GM18907 (cell line): ENCODE data around the gene ABITRAM.
A peak's percentile ranks its signal among the peaks of the same experiment; 100 is the strongest.
"Not testable (repeated sequence)": the region's sequence is repeated elsewhere in the genome, so short reads cannot be mapped to it uniquely, and the experiment has no call there.

Source experiments
- ATAC-seq: cut with Tn5 transposase; IDR thresholded peaks from one replicate; pipeline ENCODE4 v1.9.1; 2021; ENCODE audit warnings: mild to moderate bottlenecking, moderate library complexity; ENCODE audit not compliant: unreplicated experiment

The ABITRAM gene

DNA sequence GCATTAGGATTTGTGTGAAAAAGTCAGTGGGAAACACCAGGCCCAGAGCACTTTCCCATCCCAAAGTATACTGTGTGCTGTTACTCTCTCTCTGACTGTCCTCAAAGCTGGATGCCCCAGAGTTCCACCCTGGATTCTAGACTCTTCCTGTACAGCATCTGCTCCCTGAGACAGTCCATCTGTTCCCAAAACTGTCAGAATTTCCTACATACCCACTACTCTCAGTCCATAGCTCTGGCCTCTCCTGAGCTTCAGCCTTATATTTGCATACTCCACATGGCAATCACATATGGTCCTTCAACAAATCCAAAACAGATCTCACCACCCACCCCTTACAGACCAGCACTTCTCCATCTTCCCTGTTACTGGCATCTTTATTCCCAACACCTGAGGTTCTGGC is 9.7 kb upstream of the ABITRAM start:
- ATAC-seq: no peak

DNA sequence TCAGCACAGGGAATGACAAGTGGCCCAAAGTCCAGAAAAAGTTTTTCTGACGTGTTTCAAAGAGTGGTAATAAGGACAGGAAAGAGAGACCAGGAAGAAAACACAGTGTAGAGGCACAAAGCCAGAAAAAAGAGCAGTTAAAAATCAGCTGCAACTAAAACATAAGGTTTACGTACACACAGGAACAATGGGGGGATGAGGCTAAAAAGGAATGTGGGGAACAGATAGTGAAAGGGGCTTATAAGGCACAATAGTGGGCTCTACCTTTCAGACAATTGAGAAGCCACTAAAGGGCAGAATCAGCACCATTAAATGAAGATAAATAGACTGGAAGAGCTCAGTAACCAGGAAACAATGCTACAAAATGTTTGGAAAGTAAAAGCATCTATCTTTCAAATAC is 5.8 kb upstream of the ABITRAM start:
- ATAC-seq: no peak

DNA sequence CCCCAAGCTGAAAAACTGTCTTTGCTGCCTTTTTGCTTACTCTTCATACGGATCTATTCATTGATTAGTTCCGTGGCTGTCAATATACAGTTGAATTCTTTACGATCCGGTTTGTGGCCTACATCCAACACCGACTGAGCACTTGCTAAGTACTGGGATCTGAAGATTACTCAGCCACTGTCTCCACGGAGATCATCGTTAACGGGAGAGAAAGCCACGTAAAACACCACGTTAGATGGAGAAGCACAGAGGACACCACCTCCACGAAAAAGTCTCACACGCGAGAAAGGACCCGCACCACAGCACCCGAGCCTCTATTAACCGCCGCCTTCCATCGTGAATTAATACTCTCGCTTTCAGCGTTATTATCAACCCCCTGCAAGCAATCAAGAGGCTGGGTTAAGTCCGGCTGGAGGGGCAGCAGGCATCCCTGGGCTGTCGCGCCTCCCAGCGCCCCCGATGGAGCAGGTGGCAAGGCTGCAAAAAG is 926 bp upstream of the ABITRAM start:
- ATAC-seq: peak; percentile 0

DNA sequence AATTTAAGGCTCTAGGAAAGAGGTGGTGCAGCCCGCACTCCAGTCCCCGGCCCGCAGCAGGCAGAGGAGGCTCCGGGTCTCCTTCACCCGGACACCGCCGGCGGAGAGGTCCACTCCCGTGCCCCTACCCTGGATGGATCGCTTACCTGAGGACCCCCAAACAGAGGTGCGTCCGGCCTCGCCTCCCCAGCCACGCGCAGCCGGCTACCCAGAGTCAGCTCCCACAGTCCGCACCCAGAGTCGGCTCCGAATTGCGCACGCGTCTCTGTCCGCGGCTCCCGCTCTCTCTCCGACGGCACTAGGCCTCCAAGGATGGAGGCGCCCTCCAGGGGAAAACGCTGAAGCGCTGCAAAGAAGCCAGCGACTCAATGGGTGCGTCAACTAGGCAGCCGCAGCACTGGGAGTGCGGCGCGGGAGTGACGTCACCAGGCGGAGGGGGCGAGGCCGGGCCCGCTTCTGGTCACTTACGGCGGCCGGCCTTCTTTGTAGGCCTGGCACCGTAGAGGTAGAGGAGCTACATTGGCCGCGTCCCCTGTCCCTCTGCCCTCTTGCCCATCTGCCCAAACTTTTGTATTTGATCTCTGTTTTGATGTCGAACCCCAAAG is 380 bp upstream of the ABITRAM start, which contains the start of gene ELP1:
Gene ELP1, minus strand, starts transcription at position 407 of the 605 bp plus-strand sequence. CDS start 2,978 bp downstream, outside the sequence.
- peak; percentile 90 for ATAC-seq

DNA sequence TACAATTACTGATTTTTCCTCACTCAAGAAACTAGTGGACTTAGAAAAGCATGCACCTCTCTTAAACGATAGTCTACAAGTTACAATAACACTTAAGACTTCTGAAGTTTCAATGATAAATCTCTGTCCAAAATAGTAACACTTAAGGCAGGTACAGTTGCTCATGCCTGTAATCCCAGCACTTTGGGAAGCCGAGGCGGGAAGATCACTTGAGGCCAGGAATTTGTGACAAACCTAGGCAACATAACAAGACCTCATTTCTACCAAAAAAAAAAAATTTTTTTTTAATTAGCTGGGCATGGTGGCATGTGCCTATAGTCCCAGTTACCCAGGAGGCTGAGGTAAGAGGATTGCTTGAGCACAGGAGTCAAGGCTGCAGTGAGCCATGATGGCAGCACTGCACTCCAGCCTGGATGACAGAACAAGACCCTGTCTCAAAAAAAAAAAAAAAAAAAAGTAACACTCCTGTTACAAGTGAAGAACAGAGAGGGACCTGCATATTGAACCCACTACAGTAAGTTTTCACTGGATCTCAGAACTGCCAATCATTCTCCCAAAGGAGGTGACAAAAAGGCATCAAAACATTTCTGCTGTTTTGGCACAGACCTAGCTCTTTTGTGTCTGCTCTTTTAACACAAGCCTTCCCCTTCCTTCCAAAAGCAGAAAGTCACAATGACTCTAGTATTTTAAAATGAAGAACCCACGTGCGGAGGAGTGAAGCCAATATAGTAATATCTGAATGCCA is 3.5 kb downstream of the ABITRAM start:
- ATAC-seq: no peak

DNA sequence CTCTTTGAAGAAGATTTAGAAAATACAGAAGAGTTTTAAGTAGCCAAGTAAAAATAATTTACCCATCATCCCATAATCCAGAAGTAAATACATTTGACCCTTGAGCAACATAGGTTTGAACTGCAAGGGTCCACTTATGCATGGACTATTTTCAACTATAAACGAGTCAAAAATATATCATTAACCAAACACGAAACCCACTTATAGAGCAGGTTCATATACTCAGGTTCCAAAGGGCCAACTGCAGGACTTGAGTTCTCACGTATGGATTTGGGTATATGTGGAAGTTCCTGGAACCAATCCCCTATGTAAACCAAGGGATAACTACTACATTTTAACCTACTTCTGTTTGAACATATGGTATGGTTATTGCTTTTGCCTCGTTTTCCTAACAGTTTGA is 5.8 kb downstream of the ABITRAM start:
- ATAC-seq: no peak

DNA sequence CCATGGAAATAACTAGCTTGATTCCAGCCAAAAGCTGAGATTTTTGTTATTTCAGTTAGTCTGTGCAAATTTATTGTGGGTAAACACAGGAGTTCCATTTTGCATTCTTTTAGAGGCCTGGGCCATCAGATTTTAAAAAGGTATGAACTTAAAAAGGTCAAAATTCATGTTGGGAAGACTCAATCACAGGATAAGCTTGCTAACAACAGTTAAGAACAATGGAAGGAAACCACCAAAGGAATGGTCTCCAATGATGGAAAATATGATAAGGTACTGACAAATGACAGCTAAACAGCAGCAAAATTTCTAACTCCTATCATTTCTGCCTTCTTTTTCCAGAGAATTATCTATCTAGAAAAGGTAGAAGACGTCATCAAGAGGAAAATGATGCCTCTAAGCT is 16.0 kb downstream of the ABITRAM start:
- no peak for ATAC-seq

DNA sequence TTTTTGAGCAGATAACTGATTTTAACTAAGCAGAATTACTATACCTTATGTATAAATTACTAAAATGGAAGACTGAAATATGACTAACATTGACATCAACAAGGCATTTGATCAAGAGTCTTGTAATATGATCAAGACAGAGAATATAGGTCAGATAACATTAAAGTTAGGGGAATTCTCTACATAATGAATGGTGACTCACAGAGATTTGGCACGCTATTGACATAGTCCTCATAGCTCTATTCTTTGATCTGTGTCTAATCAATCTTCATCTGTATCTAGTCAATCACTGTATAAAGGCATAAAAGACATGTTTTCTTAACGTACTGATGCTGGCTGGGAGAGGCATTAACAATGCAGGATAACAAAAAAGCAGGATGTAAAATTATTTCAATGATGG is 17.4 kb downstream of the ABITRAM start:
- no peak for ATAC-seq

DNA sequence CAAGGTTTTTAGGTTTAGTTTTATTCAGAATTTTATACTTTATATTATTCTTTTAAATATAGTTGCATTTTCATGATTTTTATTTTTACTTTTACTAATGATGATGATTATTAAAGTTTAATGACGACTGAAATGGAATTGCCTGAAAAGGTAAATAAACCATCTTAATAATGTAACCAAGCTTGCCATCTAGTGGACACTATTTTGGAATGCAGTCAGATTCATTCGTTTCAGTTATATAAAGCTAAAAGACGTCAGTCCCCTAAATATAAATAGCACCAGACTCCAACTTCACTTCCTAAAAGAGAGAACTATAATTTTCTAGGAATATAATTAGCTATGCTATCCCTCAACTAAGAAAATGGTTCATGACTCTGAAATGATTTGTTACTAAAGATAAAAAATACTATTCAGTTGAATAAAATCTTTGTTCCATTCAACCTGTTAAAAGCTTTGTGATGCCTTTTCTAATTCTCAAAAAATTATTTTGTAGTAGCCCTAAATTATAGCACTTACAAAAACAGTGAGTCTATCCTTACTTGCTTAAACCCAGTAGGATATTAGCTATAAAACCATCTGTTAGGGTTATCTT is 19.9 kb downstream of the ABITRAM start:
- ATAC-seq: peak; percentile 54

DNA sequence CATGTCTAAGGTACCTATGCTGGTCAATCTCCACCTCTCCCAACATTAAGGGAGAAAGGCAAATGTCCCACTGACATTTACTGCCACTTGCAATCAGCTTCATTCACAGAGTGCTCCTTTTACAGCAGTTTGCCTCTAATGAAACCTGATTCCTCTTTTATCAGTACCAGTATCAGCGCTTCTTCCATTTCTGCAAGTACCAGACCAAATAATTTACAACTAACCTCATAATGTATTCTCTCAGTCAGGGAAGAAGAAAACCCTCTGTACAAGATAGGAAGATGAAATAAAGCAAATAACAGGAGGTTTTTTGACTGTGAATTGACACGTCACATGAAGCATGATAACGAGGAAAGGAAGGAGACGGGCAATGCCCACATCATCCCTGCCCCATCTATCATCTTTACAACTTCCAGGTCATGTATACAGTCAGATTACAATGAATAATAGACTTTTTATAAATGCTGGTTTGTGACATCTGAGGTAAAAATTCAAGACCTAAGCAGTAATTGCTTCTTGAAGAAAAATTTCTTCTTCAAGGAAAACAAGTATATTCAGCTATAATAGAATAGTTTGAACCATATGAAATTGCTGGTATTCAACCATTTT is 21.9 kb downstream of the ABITRAM start:
- no peak for ATAC-seq

DNA sequence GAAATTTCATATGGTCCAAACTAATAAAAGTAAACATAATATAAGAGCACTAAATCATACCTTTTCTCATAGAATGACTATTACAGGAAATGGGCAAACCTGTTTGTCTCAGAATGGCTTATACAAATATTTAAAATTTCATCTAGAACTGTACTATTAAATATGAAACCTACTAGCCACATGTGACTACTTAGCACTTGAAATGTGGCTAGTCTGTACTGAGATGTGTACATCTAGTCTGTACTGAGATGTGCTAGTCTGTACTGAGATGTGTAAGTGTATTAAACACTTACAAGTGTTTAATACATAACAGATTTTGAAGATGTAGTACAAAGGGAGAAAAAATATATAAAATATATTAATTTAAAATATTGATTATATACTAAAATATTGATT is 22.4 kb downstream of the ABITRAM start:
- no peak for ATAC-seq

DNA sequence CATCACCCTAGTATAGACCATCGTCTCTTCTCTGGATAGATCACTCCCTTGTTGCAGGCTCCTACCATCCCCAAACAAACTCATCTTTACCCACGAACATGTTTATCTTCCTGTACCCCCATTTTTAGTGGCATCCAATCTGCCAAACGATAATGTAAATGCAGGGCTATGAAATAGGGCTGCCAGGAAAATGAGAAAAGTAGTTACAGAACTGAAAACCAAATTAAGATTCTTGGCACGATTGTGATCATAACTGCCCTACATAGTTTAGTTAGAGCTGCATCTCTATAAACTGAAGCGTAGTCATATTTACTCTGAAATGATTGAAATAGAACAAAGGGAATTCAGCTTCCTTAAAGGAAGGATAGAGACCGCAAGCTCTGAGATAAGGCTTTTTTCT is 26.1 kb downstream of the ABITRAM start:
- no peak for ATAC-seq

DNA sequence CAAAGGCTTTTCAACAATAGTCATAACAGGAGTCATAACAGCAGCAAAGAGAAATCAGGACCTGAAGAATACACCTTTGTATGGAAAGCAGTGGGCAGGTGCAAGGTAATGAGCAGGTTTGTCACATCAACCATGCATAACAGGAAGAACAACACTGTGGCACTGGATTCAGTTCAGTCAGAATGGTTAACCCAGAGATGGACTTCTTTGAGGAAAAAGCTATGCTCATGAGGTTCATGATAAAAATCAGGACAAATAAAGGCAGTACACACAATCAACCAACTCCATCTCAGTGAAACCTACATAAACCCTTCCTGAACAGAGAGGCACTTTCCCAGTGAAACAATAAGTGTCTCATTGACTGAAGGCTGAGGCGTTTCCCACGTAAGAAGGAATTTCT is 27.0 kb downstream of the ABITRAM start:
- no peak for ATAC-seq

DNA sequence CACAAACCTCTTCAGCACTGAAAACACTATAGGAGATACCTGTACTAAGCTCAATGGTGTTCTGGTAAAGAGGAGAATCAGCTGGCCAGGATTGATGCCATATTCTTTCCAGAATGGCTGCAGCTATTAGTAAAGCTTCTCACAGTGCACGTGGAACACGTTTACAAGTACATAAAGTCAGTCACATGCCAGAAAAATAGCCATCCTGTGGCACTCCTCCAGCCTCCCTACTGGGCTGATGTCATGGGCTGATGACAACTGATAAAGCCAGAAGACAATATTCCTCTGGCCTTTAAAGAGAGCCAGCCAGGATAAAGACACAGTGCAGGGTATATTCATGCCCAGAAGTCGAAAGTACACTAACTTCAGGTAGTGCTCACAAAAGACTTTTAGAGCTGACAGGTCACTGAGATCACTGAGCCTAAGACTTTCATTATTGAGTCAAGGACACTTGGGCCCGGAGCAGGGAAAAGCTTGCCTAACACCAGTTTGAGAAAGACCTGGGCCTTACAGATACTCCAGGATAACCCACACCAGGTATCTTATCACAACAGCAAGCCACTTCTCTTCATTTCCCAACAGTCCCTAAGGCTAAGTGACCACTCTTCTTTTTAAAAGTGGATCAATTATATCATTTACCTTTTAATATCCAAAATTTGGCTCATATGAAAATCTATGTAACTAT is 29.4 kb downstream of the ABITRAM start:
- no peak for ATAC-seq

DNA sequence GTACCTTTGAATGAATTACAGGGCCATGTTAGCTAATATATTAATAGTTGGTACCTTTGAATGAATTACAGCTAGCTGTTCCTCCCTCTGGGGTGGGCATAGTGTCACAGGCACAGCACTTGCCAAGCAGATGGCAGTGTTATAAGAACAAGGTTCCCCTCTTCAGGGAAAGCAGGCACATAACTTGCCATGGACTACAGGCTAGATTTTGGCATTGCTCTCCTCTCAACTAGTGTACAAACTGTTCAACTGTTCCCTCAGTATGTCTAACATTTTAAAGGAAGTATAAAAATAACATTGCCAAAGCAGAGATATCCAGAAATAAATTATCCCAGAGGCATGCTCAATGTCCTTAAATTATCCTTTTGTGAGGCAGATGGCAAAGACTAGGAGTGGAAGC is 33.7 kb downstream of the ABITRAM start:
- no peak for ATAC-seq

DNA sequence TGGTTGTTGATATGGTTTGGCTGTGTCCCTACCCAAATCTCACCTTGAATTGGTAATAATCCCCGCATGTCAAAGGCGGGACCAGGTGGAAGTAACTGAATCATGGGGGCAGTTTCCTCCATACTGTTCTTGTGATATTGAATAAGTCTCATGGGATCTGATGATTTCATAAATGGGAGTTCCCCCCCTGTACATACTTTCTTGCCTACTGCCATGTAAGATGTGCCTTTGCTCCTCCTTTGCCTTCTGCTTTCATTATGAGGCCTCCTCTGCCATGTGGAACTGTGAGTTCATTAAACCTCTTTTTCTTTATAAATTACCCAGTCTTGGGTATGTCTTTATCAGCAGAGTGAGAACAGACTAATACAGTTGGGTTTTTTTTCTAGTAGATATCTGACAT is 37.2 kb downstream of the ABITRAM start:
- ATAC-seq: not testable (repeated sequence)

DNA sequence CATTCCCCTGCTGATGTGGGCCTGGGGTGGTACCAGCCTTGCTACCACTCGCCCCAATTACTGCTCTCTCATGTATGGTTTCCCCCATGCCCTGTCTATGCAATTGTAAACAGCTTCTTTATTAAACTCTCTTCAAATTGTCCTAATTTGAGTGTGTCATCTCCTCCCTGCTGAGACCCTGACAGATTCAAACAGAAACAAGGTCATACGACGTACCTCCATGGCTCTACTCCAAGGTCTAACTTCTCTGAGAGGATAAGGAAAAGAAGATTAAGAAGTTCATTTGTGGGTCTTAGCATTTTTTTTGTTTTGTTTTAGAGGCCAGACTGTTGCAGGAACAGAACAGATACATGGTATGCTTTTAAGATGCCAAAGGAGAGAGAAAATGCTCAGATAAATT is 38.0 kb downstream of the ABITRAM start:
- no peak for ATAC-seq

DNA sequence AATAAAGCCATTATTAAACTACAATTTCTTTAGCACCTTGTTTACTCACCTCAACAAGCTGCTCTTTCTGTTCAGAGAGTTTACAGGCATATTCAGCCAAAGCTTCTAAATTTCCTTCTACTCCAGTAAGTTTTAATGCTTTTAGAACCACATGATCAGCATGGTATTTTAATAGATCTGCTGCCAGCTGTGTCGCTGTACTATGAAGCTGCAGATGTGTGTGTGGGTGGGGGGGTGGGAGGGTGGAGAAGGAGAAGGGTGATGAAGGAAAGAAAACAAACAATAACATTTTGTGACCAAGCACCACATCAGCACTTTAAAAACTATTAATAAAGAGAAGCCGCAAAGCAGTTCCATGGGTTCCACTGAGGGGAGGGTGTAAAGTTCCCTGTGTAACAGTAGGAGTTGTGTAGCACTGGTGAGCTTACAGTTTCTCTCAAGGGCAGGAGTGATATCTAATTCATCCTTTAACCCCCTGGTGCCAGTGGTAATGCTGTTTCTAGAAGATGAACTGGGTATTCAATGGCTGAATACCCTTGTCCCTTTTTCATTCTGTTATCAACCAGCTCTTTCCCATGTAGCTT is 38.5 kb downstream of the ABITRAM start:
- ATAC-seq: no peak

DNA sequence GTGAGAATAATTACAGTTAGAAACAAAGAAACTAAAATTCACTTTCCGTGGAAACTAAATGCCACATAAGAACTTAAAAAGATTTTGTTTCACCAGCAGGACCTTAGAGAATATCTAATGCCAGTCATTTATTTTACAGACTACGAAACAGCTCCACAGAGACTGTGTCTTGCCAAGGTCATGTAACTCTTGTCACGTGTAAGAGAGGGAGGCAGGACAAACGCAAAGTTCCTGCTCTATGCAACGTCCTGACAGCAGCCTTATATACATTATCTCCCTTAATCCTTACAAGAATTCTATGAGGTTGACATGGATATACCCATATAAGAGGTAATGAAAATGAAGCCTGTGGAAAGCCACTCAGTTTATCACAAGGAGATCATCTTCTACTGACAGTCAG is 39.7 kb downstream of the ABITRAM start:
- no peak for ATAC-seq

DNA sequence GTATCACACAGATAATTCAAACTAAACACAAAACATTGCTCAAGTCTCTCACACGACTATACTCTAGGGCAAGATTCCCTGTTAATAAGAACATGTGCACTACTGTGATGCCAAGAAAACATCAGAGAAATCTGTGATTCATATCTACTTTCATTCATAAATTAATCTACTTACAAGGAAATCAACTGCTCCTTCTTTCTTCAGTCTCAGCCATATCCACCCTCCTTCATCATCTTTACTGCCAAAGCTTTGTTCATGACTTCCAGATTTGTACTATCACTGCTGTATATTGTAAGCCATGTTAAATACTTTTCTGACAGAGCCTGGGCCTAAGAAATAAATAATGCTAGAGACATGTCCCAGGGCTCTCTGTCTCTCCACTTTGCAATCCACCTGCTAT is 44.0 kb downstream of the ABITRAM start:
- no peak for ATAC-seq

DNA sequence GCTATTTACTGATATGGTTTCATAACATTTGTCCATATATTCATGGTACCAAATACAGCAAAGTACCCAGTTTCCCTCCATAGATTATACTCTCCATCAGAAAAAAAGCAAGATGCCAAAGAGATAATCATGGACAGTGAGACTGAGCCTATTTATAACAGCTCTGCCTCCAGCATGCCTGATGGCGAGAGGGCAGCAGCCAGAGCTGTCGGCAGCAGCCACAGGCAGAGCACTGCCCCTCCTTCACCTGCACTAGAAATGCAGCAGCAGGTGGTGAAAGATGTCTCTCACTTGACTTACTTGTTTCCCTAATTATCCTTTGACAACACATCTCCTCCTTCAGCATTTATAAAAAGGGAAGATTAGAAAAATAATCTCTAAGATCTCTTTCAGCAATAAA is 46.7 kb downstream of the ABITRAM start:
- no peak for ATAC-seq
